ENCODE measurements around the gene RPS6KB2.

The RPS6KB2 gene

DNA sequence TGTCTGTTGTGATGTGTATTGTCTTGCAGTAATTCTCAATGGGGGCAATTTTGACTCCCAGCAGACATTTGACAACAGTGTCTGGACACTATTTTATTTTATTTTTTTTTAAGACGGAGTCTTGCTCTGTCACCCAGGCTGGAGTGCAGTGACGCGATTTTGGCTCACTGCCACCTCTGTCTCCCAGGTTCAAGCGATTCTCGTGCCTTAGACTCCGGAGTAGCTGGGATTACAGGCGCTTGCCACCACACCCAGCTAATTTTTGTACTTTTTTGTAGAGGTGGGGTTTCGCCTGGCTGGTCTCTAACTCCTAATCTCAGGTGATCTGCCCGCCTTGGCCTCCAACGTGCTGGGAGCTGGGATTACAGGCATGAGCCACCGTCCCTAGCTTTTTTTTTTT lies 1.4 kb downstream of the RPS6KB2 start:
- no peak for DNase-seq (ENCODE audit: low spot score)

DNA sequence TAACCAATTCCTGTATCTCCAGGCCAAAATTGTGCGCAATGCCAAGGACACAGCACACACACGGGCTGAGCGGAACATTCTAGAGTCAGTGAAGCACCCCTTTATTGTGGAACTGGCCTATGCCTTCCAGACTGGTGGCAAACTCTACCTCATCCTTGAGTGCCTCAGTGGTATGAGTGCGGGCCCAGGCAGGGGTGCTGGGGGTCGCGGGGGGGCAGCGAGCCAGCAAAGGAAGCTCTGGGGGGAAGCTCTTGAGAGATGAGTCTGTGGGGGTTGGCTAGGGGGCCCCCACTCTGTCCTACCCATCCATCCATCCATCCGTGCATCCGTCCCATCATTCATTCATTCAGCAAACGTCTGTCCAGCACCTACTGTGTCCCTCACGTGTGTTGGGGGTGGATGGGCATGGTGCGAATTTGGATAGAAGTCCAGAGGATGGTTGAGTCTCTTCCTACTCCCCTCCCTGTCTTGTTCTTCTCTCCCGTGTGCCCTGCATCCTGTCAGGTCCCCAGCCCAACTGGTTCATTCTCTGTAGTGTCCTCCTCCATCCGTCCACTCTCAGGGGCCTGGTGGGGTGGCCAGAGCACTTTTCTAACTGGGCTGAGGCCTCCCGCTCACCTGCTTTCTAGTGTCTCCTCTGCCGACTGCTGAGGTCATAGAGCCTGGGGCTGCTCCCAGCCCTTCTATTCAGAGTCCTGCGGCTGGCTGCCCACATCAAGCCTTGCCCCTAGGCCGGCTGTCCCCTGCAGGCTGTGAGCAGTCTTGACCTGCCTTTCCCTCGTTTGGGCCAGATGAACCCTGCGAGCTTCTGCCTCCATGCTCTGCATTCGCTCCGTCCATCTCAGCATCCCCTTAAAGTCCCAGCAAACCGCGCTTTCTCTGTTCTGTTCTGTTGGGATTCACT lies 3.3 kb downstream of the RPS6KB2 start:
- no peak for DNase-seq (ENCODE audit: low spot score)

DNA sequence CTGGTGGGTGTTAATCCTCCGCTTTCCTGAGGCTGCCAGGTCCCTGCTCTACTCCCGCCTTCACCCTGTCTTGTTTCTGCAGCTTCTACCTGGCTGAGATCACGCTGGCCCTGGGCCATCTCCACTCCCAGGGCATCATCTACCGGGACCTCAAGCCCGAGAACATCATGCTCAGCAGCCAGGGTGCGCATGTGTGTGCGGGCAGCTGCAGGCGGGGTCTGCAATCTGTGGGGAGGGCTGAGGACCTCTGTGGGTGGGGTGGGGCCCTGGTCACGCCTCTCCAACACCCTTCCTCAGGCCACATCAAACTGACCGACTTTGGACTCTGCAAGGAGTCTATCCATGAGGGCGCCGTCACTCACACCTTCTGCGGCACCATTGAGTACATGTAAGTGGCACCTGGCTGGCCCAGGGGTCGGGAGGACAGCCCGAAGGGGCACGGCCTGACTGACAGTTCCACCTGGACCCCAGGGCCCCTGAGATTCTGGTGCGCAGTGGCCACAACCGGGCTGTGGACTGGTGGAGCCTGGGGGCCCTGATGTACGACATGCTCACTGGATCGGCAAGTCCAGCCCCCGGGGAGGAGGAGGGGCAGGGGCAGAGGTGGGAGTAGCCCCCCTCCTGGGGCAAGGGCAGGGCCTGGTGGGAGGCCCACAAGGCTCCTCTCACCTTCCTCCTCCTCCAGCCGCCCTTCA lies 4.5 kb downstream of the RPS6KB2 start:
- no peak for DNase-seq (ENCODE audit: low spot score)

DNA sequence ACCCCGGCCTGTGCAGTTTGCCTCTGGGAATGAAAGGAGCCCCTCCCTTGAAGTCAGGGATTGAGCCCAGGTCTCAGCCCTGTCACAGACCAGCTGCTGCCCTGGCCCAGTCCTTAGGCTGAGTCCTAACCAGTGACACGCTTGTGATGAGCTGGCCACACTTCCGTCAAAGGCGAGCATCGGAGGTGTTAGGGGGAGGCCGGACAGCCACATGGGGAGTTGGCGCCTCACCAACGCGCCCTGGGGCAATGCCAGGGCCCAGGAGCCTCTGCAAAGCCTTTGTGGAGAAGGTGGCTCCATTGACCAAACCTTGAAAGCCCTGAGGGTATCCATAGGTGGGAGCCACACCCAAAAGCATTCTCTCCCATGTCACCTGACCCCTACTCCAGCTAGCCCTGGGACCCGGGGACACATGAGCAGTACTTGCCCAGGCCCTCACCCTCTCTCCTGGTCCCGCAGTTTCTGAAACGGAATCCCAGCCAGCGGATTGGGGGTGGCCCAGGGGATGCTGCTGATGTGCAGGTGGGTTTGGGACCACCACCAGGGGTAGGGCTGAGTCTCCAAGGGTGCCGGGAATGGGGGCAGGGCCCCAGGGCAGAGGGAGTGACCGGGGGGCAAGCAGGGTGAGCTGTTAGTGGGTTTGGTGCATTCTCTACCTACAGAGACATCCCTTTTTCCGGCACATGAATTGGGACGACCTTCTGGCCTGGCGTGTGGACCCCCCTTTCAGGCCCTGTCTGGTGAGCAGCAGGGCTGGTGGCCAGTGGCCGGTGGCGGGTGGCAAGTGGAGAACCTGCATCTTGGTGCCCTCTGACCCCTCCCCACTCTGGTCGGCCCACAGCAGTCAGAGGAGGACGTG lies 5.5 kb downstream of the RPS6KB2 start:
- DNase-seq (ENCODE audit: low spot score): no peak

DNA sequence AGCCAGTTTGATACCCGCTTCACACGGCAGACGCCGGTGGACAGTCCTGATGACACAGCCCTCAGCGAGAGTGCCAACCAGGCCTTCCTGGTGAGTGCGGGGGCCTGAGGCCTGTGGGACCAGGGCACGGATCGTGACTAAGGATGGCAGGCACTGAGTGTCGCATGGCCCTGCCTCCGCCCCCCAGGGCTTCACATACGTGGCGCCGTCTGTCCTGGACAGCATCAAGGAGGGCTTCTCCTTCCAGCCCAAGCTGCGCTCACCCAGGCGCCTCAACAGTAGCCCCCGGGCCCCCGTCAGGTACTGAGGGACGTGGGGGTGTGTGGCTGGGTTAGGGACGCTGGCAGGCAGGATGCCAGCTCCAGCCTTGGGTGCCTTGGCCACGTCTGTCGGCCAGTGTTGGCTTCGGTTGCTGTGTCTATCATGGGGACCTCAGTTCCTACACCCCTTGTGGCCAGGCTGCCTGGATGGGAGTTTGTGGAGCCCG lies 6.1 kb downstream of the RPS6KB2 start:
- no peak for DNase-seq (ENCODE audit: low spot score)

DNA sequence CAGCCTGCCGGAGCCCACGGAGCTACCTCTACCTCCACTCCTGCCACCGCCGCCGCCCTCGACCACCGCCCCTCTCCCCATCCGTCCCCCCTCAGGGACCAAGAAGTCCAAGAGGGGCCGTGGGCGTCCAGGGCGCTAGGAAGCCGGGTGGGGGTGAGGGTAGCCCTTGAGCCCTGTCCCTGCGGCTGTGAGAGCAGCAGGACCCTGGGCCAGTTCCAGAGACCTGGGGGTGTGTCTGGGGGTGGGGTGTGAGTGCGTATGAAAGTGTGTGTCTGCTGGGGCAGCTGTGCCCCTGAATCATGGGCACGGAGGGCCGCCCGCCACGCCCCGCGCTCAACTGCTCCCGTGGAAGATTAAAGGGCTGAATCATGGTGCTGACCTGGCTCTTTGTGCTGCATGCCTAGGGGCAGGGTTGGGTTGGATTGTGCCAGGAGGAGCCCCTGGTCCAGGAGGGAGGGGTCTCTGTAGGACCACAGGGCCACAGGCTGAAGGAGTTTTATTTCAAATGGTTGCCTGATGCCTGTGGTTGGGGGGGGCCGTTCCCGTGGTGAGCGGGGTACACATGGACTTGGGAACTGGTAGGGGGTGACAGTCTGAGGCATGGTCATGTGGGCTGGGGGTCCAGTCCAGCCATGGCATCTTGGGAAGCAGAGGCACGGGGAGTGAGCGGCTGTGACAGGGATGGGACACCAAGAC lies 6.9 kb downstream of the RPS6KB2 start:
- no peak for DNase-seq (ENCODE audit: low spot score)

DNA sequence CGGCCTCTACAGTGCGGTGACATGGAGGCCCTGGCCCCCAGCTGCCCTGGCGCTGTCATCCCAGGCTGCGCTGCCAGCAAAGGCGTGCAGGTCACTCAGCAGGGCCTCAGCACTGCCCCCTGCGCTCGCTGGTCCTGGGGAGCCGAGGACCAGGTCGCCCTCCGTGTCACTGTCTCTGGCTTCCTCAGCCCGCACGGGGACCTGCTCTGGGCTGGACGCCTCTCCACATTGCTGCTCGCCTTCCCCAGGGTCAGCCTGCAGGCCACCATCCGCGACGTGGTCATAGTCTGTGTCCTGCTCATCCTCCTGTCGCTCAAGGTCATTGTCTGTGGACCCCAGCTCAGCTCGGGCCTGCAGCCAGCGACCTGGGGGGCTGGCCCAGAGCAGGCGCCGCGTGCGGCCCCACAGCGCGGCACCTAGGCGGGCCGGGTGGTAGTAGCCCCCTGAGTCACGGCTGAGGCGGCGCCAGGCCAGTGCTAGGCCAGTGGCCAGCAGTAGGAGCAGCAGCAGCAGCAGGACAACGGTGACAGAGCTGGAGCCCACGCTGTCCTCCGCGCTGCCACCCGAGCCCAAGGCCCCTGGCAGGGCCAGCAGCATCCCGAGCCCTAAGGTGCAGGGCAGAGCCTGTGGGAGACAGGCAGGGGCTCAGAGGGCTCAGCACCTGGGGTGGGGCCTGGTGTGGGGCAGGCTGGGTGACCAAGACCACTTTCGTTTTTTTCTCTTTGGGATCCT lies 7.6 kb downstream of the RPS6KB2 start:
- DNase-seq (ENCODE audit: low spot score): no peak

DNA sequence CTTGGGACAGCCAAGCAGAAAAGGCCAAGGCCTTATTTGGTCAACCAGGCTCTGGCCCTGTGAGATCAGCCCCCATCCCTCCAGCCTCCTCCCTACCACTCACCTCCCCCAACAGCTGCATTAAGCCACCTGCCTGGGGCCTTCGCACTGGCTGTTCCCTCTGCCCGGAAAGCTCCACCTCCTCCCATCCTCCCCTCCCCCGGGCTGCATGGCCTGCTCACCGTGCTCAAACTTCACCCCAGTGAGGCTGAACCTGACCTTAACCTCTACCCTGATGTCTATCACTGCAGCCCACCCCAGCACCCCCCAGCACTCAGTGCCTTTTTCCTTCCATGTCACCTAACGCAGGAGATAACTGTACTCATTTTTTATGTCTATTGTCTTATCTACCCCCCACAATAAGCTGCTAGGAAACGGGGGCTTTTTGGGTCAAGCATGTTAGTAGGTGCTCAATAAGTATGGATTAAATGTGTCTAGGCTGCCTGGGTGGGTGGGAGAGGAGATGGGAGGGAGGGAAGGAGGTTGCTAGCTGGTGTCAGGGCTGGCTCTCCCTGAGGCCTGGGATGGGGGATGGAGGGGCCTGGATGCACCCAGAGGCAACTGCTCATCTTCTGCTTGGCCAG lies 8.3 kb downstream of the RPS6KB2 start:
- peak; percentile 89 for DNase-seq (ENCODE audit: low spot score)

DNA sequence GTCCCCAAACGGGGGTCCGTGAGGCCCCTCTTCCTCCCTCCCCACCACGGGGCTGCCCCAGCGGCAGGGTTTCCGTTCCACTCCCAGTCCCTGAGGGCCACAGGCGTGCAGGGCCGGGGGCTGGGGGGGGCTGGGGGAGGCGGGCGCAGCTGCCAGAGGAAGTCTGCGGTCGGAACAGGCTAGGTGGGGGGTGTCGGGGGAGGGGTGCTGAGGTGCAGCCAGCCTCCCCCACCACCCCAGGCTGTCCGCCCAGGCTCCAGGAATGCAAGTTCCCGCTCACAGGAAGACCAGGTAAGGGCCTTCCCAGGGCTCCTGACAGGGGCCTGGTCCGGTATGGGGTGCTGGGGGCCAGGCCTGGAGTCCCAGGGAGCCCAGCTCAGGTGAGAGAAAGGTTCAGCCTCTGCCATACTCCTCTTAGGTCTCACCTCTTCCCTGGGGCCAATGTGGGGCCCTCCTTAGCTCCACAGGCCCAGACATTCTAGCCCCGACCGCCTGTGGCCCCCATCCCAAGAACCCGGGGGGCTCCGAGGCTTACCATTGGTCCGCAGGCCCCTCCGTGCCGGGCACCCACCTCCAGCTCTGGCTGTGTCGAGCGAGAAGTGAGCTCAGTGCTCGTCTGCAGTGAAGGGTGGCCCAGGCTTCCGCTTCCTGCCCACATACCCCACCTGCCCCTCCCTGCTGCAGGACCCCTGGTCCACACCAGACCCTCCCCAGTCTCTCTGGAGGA lies 9.0 kb downstream of the RPS6KB2 start, which contains the start of gene PTPRCAP:
Gene PTPRCAP, minus strand, starts transcription at position 601 of the 727 bp plus-strand sequence. Its CDS starts 63 bp downstream, at position 538.
- no peak for DNase-seq (ENCODE audit: low spot score)

DNA sequence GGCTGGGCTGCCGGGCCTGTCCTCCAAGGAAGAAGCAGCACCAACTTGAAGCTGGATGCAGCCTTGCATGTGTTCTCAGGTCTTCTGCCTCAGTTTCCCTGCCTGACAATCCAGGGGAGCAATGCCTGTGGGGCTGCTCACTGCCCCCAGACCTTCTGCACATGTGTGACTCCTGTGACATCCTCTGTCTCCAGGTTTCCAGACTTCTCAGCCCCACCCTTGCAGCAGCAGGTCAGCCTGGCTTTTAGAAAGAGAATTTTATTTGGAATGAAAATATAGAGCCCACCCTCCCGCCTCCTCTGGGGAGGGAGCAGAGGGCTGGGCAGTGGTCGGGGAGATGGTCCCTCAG lies 9.5 kb downstream of the RPS6KB2 start:
- no peak for DNase-seq (ENCODE audit: low spot score)

DNA sequence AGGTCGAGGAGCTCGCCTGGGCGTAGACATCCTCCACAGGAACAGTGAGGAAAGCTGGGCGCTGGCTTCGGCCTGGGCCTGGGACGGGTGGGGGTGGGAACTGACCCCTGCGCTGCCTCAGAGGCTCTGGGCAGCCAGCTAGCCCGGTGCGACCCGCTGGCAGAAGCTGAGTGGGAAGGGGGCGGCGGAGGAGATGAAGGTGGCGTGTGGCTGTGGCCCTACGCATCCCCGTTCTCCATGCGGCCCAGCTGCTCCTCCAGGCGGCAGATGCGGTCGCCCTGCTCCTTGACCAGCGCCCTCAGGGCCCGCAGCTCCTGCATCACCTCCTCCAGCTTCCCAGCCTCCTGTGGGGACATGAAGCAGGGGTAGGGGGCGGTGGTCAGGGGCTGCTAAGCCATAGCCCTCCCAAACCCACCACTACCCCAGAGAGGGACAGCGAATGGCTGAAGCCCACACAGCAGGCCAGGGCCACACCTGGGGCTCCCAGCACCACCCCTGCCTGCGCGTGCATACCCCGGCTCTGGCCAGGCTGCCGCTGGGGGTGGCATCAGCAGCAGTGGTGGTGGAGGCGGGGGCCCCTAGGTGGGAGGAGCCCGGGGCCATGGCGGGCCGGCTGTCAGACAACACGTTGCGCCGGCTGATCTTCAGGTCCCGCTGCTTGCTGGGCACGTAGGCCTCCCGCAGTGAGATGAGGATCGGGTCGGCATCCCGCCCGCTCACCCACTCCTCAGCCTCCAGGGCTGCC lies 10.0 kb downstream of the RPS6KB2 start:
- DNase-seq (ENCODE audit: low spot score): no peak

DNA sequence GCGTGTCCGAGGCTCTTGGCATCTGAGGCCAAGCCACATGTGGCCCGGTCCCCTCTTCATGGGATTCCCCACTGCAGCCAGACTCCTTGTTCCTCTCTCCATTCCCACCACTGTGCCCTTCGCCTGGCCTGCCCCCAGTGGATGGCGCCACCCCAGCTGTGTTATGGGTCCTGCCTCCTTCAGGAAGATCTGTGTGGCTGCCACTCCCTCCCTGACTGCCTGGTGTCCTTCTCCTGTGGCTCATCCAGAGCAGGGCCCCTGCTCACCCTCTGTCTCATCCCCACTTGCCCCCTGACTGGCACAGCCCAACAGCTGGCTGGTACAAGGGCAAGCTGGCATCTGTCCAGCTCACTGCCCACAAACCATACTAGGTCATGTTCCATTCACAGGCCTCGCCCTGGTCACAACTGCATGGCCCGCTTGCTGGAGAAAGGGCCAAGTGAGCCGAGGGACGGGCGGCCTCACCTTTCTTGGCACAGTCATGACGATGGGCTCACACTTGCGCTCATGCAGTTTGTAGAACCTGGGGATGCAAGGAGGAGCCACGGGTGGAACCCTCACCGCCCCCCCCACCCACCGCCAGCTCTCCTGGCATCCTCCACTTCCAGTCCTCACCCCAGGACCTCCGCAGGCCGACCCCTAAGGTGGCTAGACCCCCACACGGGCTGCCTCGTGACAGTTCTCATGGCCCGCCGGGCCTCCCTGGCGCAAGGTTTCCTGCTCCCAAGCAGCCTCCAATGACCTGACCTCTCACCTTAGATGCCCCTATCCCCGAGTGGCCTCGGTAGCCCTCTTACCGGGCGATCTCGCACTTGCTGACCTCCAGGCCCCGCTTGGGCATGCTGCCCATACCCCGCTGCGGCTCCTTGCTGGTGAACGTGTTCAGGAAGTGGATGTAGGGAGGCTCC lies 11.3 kb downstream of the RPS6KB2 start:
- peak; percentile 92 for DNase-seq (ENCODE audit: low spot score)

DNA sequence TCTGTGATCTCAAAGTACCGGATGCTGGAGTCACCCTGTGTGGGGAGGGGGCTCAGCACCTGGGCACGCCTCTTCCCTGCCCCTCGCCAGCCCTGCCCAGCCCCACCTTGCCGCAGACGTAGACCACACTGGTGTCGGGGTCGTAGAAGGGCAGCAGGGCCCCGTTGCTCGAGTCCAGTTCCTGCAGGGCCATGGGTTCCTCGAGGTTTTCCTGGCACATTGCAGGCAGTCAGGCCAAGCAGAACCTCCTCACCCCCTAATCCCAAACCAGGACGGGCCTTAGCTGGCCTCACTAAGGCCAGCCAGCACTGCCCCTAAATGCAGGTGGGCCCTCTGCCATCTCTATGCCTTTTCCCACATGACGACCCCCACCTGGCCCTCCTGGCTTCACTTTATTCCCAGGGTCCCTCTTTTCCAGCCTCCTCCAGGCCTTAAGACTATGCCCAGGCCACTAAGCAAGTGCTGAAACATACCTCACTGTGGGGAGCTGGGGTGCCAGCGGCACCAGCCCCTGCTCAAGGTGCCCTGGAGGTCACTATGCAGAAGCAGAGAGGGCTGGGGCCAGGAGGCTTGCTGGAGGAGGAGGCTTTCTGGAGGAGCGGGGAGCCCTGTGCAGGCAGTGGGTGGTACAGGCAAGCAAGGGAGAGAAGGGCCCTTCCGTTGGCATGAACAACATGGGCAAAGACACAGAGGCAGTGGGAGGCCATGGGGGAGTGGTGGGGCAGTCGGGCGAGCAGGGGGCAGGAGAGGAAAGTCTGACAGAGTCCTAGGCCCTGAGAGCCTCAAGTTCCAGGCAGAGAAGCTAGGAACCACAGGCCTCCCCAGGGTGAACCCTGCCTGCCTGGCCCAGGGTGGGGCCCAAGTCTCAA lies 12.2 kb downstream of the RPS6KB2 start:
- no peak for DNase-seq (ENCODE audit: low spot score)

DNA sequence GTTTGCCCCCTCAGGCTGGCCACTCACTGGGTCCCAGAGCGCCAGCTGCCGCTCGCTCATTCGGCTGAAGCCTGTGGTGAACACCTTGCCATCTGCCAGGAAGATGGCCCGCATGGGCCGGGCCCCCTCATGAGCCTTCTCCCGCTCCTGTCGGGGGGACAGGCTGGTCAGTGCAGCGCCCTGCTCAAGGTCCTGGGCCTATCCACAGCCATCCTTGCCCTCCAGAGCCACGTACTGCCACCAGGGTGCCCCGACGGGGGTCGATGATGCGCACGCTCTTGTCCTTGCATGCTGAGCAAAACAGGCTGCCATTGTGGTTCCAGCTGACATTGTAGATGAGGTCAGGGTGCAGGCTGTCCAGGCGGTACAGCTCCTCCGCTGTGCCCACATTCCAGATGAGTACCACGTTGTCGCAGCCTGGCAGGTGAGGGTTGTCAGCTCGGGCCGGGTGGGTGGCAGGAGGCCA lies 12.8 kb downstream of the RPS6KB2 start:
- no peak for DNase-seq (ENCODE audit: low spot score)

DNA sequence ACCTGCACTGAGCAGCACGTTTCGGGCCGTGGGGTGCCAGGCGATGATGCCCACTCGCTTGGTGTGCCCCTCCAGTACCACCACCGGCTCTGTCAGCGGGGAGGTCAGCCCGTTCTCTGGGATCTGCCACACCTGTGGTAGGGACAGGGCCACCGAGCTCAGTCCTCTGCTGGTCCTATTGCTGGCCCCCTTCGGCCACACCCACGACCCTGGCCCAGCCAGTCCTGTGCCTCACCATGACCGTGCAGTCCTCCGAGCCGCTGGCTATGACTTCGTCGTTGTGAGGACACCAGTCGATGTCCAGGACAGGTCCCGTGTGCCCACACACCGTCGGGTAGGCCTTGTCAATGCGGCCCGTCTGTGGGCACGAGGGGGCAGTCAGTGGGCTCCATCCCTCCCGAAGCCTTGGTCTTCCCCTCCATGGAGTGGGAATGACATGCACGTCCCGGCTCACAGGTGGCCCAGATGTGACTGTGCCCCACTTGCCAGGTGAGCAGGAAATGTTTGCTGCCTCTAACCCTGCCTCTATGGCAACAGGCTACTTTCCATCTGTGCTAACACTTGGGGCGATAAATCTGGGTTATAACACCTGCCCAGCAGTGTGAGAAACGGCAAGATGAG lies 13.5 kb downstream of the RPS6KB2 start:
- DNase-seq (ENCODE audit: low spot score): no peak

All from HuH-7.5 (cell line).